ENCODE results near the gene CCDC127. TPM values are rescaled to one million over a fixed set of nuclear protein-coding genes. Genes with fewer than 3 reads are reported as not detected.

CCDC127 gene
- total and polyA plus RNA-seq, 2 of the 13 experiments (the other 11 are each of a cell fraction or from before 2014, with no cell fraction given): 2.9 to 4.3 TPM

- Histone ChIP-seq H3K79me2 (ENCODE audit: insufficient read depth, low read length) (no peaks in the 10 kb centered on the region), H3K4me2 (ENCODE audit: low read depth, low read length) (no peak overlapping the region), H3K4me3 (replicated peaks in 1 of 3; ENCODE audit: insufficient read depth in 1 of 3, low read depth in 2 of 3, low read length in 3 of 3) (no peak overlapping the region), H3K36me3 (replicated peaks in 1 of 2; ENCODE audit: control insufficient read depth in 1 of 2, insufficient read depth in 2 of 2, low read length in 2 of 2) (no peaks in the 10 kb centered on the region), H3K4me1 (ENCODE audit: insufficient read depth, low read length) (peaks cover 23% of the 10 kb centered on the region), H2AFZ (ENCODE audit: low read length) (no peak overlapping the region), H3K27me3 (ENCODE audit: control insufficient read depth in 1 of 2, insufficient read depth in 2 of 2, low read length in 2 of 2) (peaks cover 0 to 26% of the 10 kb centered on the region in 2 experiments; a peak in 4 of 5 replicates), H3K9me3 (ENCODE audit: low read length) (no peaks in the 10 kb centered on the region), H3K9ac (ENCODE audit: insufficient read depth, low read depth, low read length) (no peak overlapping the region), H3K27ac (ENCODE audit: extremely low read length, insufficient read depth, low read length) (no peak overlapping the region), H4K20me1 (ENCODE audit: insufficient read depth, low read length) (no peaks in the 10 kb centered on the region)
- CTCF ChIA-PET (ENCODE audit: low intra/inter-chr PET ratio, low total read pairs): no interaction called here
- no peak for ATAC-seq
- POLR2A ChIA-PET: no interaction called here
- intact Hi-C loops (cut with micrococcal nuclease; ENCODE audit: unreplicated experiment) (no loop called here), in situ Hi-C loops (cut with HindIII; ENCODE audit: extremely low pct_ligation_motif_present, low pct_unique_long_range_greater_than_20kb) (no loop called here)
- no peak for DNase-seq (ENCODE audit: low spot score)
- WGBS (ENCODE audit: low lambda C conversion rate): 52% methylated on average over 20 of the region's 28 CpGs
- FAIRE-seq: no peak
- no TSS peak for BruUV-seq (replicated peaks)
- TF ChIP-seq ZNF33A (CRISPR knock-in tag; IDR thresholded peaks at IDR 0.05; ENCODE audit: borderline replicate concordance) (no peak), SPEN (CRISPR knock-in tag; IDR thresholded peaks at IDR 0.05; ENCODE audit: low read depth) (no peak)
These were observed 31.6 kb downstream of the CCDC127 start for GRCh38 chr5:186091-187041.

DNA sequence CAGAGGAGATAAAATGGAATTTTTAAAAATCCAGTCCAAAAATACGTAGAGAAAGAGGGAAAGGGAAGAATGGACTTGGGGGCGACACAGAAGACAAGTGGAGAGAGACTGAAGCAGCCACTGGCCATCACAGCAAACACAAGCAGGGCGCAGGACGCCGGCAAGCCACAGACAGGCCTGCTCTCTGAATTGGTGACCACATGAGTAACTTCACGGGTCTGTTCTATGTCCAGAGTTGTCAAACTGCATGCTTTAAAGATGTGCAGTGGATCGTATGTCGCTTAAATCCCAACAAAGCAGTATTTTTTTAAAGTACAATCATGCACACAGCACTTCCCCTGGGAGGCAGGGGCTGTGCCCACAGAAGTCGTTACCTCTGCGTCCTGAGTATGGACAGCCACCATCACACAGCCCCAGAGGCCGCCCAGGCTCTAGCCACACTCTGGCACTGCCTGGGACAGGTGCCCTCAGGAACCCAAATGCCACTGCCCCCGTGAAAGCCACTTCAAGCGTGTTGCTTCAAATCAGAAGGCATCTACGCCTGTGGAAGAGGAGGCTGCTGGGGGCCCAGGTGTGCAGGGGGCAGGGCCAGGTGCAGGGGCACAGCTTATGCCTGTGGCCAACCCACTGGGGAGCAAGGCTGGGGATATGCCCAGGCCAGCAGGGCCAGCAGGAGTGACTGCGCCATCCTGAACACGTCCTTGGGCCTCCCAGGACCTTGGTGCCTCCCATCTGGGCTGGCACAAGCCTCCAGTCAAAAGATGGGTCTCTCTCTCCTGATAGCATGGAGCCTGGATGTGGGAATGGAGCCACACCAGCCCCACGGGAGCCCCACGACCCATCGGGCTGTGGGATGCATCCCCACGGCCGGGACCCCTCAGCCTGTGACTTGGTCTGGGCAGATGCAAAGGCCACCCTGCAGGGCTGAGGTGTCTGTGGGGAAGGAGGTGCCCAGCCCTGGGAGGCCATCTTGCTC, 32.6 kb downstream of the CCDC127 start:
- no peaks in the 10 kb centered on the region for H3K79me2 ChIP-seq (ENCODE audit: insufficient read depth, low read length)
- POLR2A ChIA-PET: no interaction called here
- intact Hi-C loops (cut with micrococcal nuclease; ENCODE audit: unreplicated experiment) (no loop called here), in situ Hi-C loops (cut with HindIII; ENCODE audit: extremely low pct_ligation_motif_present, low pct_unique_long_range_greater_than_20kb) (no loop called here)
- H3K36me3 ChIP-seq (replicated peaks in 1 of 2; ENCODE audit: control insufficient read depth in 1 of 2, insufficient read depth in 2 of 2, low read length in 2 of 2): no peaks in the 10 kb centered on the region
- H3K4me1 ChIP-seq (ENCODE audit: insufficient read depth, low read length): peaks cover 22% of the 10 kb centered on the region
- WGBS (ENCODE audit: low lambda C conversion rate): 33% methylated on average over 13 of the region's 21 CpGs
- H2AFZ ChIP-seq (ENCODE audit: low read length): no peak overlapping the region
- H3K9ac ChIP-seq (ENCODE audit: insufficient read depth, low read depth, low read length): no peak overlapping the region
- no peak for ATAC-seq
- no peak overlapping the region for H3K27ac ChIP-seq (ENCODE audit: extremely low read length, insufficient read depth, low read length)
- no peaks in the 10 kb centered on the region for H3K9me3 ChIP-seq (ENCODE audit: low read length)
- no TSS peak for BruUV-seq (replicated peaks)
- no peak overlapping the region for H3K4me3 ChIP-seq (replicated peaks in 1 of 3; ENCODE audit: insufficient read depth in 1 of 3, low read depth in 2 of 3, low read length in 3 of 3)
- no peak for DNase-seq (ENCODE audit: low spot score)
- H3K4me2 ChIP-seq (ENCODE audit: low read depth, low read length): no peak overlapping the region
- H3K27me3 ChIP-seq (ENCODE audit: control insufficient read depth in 1 of 2, insufficient read depth in 2 of 2, low read length in 2 of 2): peaks cover 0 to 26% of the 10 kb centered on the region in 2 experiments; a peak in 4 of 5 replicates
- no peak for FAIRE-seq
- CTCF ChIA-PET (ENCODE audit: low intra/inter-chr PET ratio, low total read pairs): no interaction called here
- no peaks in the 10 kb centered on the region for H4K20me1 ChIP-seq (ENCODE audit: insufficient read depth, low read length)
- no peak for TF ChIP-seq DBP (CRISPR knock-in tag; IDR thresholded peaks at IDR 0.05; ENCODE audit: not compliant biosample characterization)
- TF ChIP-seq SCMH1 (CRISPR knock-in tag; IDR thresholded peaks at IDR 0.05; ENCODE audit: borderline replicate concordance): no peak
- no peak for TF ChIP-seq TBP (CRISPR knock-in tag; IDR thresholded peaks at IDR 0.05)
- no peak for TF ChIP-seq GZF1 (CRISPR knock-in tag; IDR thresholded peaks at IDR 0.05)
- TF ChIP-seq, protein P1, sequence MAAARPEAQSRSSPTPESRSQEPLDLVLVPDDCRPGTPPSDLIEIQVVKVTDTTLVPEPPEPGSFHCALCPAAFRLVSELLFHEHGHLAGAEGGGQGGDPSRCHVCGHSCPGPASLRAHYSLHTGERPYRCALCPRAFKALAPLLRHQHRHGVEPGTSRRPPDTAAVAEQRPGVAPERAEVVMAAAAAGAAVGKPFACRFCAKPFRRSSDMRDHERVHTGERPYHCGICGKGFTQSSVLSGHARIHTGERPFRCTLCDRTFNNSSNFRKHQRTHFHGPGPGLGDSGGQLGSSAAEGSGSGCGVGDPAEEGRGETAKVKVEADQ (CRISPR knock-in tag; IDR thresholded peaks at IDR 0.05; ENCODE audit: borderline replicate concordance): no peak

Measured in HepG2 (cell line).